Stimulated activated CD8-positive, alpha-beta memory T cell treated with anti-CD3 and anti-CD28 coated beads, Interleukin-12 subunit alpha, Interleukin-12 subunit beta, amount 100 ng/mL, for 24 hours (primary cell): ENCODE data around the gene GLYATL3.

ENCODE experiments used
- DNase-seq: peaks from one replicate; pipeline ENCODE4 v3.0.0-alpha.2; 2020; ENCODE audit errors: extremely low read depth

GLYATL3 gene

DNA sequence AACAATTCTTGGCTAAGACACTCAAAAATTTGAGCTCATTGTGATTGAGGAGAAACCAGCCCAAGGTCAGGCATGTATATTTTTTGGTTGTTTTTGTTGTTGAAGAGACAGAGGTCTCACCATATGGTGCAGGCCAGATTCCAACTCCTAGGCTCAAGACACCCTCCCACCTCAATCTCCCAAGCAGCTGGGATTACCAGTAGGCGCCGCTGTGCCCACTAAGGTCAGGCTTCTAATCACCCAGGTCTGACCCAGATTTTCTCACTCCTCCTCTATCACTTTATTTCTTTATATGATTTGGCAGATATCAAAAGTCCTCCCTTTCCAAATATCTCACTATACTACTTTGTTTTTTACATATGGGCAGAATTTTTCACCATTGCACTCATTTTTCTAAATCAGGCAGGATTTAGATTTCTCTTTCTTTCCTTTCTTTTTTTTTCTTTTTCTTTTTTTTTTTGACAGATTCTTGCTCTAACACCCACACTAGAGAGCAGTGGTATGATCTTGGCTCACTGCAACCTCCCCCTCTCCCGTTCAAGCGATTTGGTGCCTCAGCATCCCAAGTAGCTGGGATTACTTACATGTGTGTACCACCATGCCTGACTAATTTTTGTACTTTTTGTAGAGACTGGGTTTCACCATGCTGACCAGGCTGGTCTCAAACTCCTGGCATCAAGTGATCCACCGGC, 49.0 kb downstream of the GLYATL3 start:
- DNase-seq: no peak

DNA sequence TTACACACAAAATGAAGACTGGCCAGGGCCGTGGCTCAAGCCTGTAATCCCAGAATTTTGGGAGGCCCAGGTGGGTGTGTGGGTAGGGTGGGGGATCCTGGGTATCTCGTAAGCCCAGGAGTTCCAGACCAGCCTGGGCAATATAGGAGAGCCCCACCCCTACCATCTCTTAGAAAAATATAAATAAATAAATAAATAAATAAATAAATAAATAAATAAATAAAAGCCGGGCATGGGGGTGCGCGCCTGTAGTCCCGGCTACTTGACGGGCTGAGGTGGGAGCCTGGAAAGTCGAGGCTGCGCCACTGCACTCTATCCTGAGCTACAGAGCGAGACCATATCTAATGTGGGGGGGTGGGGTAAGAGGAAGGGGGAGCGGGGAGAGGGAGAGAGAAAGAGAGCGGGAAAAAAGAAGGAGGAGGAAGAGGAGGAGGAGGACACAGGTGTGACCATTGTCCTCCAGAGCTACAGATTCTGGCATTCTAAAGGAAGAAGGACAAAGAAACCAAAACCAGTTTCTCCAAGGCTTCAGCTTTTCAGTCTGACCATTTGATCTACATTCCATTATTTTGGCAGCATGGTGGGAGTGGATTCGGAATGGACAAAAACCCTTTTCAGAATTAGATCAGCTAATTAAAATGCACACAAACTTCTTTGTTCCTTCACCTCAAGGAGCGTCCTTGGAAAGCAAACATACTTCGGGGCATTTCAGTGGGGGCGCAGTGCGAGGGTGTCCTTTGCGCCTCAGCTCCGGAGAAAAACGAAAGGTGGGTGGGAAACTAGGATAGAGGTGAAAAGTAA, 50.2 kb downstream of the GLYATL3 start:
- no peak for DNase-seq

DNA sequence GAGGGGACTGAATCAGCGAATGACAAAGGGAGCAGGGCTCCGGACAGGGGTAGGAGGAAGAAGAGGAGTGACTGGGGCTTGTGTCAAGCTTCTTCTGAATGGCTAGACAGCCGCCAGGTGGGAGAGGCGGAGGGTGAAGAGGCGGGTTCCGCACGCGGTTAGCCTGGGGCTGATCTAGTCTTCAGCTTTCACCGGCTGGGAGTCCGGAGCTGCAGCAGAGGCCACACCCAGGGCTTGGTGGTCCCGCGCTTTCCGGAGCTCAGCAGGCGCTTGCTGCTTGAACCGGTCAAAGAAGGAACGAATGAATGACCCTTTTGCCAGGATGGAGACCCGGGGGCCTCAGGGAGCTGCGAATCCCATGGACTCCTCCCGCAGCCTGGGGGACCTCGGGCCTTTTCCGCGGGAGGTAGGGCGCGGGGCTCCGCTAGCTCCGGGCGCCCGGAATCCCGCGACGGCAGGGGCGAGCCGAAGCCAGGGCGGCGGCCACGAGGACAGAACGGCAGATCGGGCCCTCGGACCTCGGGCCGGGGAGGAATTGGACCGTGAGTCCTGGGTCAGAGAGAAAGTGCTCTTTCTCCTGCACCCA, 50.9 kb downstream of the GLYATL3 start, which contains the start of gene C6orf141:
C6orf141 (plus strand) TSS at position 177 of the 586 bp plus-strand sequence; CDS start at position 302, 125 bp downstream.
- no peak for DNase-seq

DNA sequence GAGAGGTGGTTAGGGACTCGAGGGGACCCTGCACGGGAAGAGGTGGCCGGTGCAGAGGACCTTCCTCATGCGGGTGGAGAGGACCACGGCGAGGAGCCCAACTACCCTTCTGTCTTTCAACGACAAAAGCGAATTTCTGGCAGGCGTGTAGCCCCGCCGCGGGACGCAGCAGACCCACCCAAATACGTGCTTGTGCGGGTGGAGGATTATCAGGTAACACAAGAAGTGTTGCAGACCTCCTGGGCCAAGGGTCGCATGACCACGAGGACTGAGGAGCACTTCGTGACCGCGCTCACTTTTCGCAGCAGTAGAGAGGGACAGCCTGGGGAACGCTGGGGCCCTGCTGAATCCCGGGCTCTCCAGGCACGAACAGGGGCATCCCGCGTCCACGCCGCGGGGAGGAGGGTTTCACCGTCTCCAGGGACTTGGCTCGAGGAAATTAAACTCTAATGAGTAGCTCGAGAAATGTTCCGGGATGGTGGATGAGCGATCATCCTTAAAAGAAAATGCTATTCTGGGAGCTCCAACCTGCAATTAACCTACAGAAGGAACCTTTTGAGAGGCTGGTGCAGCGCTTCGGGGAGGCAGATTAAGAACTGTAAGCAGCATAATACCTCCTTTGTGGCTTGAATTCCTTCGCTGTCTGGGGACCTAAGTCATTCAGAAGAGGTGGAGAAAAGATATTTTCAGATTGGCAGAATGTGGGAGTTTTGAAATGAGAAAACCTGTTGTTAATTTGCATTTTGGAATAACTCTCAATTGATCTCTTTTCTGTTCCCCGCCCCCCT, 51.5 kb downstream of the GLYATL3 start:
- DNase-seq: no peak

DNA sequence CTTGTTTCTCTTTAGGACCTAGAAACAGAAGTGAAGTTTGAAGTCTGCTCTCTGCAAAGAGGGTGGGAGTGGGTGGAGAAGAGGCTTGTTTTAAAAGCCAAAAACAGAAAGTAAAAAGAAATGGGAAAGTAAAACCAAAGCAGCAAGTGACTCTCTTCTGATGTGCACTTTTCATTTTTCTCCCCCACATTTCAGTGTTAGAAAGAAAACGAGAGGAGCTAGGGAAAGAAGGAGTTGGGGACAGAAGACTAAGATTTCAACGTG, 52.1 kb downstream of the GLYATL3 start:
- no peak for DNase-seq

DNA sequence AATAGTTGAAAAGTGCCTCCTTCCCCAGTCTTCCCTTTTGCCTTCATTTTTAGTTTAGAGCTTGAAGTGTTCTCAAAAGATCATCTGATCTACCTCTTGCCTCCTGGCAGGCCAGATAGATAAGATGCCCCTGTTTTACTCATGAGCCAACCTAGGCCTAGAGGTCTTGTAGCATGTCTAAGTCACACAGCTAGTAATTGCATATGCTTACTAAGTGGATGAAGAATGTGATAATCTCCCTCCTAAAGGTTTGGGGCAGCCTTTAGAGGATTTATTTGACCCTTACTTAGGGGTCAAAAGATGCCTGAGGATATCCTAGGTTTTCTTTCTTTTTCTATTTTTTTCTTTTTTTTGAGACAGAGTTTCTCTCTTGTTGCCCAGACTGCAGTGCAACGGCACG, 52.9 kb downstream of the GLYATL3 start:
- no peak for DNase-seq

DNA sequence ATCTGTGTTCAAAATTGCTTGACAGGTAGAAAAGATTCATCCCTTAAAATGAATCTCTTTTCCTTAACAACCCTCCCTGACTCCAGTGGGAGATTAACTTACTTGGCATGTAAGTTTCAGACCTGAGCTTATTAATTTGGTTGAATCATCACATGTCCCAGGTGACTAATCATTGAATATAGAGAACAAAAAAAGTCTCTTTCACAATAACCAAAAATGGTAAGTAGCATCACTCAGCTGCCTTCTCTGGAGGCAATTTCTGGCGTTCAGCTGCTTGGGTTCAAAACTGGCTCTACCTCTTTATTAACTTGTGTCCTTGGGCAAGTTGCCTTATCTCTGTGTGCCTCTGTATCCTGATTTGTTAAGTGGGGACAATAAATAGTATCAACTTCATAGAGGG, 53.7 kb downstream of the GLYATL3 start:
- DNase-seq: no peak

DNA sequence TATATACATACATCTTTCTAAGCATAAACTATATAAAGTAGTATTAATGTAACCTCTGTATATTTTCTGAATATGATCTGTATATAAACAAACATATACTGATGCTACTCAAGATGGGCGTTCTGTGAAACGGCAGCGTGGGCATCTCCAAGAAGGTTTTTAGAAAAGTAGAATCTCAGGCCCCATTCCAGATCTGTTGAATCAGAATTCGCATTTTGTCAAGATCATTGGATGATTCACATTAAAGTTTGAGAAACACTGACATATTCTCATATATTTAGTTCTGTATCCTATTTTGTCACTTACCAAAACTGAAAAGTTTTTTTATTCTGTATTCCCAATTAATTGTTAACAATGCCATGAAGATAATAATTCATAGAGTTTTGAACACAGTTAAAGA, 56.2 kb downstream of the GLYATL3 start:
- no peak for DNase-seq

DNA sequence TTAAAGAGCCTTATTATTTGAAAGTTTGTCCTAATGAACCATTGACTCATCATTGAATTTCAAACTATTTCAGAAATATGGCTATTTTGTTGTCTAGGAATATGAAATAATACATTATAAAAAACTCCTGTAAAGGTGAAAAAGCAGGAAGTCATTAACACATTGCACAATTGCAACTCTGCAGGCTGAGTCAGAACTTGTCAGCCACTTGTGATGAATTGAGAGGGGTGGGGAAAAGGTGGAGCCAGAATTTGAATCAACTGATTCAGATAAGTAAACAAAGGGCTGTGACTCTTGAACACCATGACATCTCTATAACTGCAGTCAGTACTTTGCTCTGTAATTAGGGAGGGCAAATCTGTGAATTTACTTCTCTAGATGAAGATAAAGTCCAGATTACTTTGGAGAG, 56.7 kb downstream of the GLYATL3 start:
- no peak for DNase-seq

DNA sequence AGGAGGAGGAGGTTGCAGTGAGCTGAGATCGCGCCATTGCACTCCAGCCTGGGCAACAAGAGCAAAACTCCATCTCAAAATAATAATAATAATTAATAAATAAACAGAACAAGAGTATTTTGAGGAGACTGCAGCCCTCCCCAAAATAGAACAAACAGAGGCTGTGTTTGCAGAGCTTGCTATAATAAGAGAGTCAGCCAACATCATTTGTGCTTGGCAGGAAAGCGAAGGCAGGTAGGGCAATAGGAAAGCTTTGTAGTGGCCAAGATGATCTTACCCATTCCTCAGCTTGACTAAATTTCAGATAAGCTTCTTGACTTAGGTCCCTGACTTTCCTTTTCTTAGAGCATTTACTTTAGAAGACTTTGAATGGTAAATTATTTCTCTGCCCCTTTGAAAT, 57.5 kb downstream of the GLYATL3 start:
- DNase-seq: no peak

DNA sequence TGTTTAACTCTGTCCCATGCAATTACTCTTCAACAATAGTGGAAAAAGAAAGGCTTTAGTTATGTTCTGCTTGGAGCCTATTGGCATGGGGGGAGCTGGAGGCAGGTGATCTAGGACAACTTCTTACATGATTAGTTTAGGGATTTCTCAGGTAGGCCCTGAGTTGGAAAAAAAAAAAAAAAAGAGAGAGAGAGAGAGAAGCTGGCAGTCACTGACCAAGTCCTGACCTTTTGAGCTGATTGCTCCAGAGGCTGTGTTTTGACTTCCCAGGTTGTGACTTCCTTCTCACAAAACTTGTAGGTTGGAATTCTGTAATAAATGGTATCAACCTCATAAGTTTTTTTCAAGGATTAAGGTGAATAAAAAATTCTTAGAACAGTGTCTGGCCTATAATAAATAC, 58.5 kb downstream of the GLYATL3 start:
- no peak for DNase-seq

DNA sequence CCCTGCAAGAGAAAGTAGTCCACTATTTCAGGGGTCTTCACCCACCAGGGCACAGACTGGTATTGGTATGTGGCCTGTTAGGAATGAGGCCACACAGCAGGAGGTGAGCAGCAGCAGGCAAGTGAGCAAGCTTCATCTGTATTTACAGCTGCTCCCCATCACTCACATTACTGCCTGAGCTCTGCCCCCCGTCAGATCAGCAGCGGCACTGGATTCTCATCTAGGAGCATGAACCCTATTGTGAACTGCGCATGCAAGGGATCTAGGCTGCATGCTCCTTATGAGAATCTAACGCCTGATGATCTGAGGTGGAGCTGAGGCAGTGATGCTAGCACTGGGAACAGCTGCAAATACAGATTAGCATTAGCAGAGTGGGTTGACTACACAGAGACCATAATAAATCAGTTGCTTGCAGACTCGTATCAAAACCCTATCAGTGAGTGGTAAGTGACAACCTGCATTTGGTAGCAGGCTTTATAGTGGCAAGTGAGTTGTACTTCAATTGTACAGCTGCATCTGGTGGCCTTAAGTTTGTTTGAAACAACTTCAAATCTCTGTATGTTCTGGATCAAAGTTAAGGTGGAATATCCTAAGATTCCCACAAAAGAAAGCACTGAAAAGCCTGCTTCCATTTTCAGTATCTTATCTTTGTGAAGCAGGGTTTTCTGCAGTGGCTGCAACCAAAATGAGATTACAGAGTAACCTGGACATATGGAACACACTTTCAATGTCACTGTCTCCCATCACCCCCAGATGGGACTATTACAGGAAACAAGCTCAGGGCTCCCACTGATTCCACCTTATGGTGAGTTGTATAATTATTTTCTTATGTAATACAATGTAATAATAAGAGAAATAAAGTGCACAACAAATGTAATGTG, 63.5 kb downstream of the GLYATL3 start:
- no peak for DNase-seq

DNA sequence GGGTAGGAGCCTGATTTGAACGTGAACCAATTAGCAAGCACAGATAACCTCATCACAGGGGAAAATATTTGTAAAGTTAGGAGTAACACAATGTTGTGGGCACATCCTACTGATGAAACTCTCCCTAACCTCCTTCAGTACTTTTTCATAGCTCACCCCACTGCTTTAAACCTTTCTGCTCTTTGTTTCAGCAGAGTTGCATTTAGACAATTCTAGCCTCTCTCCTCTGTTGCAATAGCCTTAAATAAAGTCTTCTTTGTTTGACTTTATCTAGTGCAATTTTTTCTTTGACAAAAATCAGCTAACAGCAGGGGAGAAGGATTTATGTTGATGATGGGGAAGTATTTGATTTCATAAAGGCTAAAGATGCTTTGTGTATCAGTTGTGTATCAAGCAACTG, 64.8 kb downstream of the GLYATL3 start:
- no peak for DNase-seq

DNA sequence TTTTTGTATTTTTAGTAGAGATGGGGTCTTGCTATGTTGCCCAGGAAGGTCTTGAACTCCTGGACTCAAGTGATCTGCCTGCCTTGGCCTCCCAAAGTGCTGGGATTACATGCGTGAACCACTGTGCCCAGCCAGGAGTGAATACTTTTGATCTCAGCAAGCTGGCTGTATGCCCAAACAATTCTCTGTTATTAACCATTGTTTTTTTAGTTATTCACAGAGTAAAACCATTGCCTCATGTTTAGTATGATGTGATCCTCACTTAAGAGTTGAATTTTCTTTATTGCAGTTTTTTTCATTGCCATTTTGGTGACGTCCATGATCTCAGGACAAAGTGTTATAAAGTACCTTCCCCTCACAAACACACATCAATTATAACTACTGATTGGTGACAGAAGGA, 65.5 kb downstream of the GLYATL3 start:
- DNase-seq: no peak

DNA sequence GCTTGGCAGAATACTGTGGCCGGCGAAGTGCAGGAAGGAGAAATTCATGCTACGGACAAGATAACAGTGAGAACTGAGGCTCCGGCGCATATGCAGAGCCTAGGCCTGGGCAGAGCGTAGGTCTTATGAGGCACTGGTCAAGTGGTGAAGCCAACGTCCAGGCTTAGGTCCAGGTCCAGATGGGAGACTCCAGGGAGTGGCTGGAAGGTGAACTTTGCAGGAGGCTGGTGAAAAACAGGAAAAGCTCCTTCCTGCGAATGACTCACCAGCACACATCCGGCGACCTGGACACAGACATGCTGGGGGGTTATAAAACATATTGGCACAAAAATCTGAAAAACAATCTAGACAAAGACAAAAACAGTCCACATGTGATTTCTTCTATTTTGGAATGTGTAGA, 66.1 kb downstream of the GLYATL3 start:
- no peak for DNase-seq

DNA sequence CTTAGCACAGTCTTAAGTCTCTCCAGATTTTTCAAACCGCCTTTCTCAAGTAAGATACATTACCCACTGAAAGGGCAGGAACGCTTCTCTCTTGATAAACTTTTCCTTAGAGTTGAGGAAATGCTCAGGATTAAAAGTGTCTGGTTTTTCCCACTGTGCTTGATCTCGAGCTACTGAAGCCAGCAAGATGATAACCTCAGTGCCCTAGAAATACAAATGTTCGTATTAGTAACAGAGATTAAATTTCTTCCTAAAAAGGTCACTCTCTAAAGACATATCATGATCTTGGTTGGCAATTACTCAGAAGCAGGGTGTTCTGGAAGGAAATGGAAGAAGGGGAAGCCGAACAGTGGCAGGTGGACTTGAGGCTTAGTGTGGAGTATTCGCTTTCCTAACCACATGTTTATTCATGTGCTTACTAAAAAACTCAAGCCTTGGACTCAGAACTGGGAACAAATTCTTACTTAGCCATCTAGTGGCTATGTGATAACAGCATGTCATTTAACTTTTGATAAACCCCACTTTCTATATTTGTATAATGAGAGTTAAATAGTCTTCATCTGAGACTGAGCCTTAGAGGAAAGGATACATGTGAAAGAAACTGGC, 70.9 kb downstream of the GLYATL3 start:
- no peak for DNase-seq

DNA sequence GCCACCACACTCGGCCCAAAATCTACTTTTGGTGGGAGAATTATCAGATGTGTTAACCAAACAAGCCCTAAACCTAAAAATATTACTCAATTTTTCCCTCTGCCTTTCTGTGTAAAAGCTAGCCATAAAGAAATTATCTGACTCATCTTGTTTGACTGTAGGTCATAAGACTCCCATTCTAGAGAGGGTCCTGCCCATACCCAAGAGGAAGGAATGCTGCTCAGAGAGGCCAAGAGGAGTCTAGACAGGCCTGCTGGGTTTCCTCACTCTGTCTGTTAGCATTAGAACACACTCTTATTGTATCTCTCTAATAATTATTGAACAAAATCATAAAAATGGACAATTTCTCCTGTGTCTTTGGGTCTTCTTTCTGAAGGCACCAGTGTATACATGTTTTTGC, 76.9 kb downstream of the GLYATL3 start:
- no peak for DNase-seq
